ENCODE data around the gene DUOX2.

GRCh38 chr15:45143946-45144345 lies 30.0 kb upstream of the DUOX2 start:
- TF ChIP-seq, protein P1, sequence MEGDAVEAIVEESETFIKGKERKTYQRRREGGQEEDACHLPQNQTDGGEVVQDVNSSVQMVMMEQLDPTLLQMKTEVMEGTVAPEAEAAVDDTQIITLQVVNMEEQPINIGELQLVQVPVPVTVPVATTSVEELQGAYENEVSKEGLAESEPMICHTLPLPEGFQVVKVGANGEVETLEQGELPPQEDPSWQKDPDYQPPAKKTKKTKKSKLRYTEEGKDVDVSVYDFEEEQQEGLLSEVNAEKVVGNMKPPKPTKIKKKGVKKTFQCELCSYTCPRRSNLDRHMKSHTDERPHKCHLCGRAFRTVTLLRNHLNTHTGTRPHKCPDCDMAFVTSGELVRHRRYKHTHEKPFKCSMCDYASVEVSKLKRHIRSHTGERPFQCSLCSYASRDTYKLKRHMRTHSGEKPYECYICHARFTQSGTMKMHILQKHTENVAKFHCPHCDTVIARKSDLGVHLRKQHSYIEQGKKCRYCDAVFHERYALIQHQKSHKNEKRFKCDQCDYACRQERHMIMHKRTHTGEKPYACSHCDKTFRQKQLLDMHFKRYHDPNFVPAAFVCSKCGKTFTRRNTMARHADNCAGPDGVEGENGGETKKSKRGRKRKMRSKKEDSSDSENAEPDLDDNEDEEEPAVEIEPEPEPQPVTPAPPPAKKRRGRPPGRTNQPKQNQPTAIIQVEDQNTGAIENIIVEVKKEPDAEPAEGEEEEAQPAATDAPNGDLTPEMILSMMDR (IDR thresholded peaks at IDR 0.05) = no peak
- TF ChIP-seq EZH2 (IDR thresholded peaks at IDR 0.05; ENCODE audit: borderline replicate concordance, insufficient read depth, low read depth, low read length, poor library complexity, severe bottlenecking) = no peak

Measured in B cell (primary cell).